MV-4-11 (cell line): ENCODE results near the gene KCNQ1.

ENCODE experiments used
- DNase-seq: peaks from one replicate; lab custom pipeline; 2025; lab: John Stamatoyannopoulos, UW

The KCNQ1 gene

DNA sequence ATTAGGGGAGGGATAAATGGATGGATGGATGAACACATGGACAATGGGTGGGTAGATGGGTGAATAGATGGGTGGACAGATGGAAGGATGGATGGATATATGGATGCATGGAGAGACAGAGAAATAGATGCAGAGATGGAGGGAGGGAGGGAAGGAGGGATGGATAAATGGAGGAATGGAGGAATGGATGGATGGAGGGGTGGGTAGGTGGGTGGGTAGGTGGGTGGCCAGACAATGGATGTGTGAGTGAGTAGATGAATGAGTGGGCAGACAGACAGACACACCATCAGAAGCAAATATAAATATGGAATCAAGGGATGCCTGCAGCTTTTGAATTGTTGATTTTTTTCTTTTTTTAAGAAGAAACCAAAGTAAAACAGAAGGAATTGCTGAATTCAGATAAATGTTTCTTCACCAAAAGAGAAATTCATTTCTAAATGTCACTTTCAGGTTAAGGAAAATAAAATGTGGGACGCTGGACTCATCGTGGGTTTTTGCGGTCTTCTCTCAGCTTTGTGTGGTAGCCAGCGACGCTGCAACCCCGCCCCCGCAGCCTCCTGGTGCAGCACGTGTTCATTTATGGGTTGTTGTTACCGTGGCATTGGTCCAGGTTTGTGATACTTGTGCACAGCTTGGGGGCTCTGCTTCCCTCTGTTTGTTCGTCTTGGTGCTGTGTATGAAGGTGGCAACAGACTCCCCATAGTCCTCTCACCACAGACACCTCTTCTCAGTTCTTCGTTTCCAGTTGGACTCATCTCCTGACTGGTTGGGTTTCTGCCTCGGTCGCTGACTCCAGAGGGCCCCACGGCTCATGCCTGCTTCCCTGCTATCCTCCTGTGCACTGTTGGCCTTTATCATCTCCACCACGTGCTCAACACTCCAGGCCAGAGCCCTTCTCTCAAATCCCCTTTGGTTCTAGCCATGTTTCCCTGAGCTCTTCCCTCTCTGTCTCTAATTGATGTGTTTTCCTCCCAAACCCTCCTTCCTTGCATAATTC is 364.3 kb downstream of the KCNQ1 start:
- DNase-seq = no peak

DNA sequence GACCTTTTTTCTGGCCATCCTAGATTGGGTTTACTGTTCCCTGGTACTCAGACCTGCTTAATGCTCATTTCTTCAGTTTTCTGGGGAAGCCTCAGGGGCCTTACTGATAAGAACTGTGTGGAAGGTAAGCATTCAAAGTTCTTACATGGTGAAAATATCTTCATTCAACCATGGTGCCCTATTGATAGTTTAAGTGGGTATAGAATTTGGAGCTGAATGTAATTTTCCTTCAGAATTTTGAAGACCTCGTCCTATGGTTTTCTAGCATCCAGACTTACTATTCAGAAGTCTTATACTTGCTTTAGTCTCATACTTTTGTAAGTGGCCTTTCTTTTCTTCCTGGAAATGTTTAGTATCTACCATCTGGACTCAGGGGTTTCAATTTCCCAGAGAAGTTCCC is 365.0 kb downstream of the KCNQ1 start:
- DNase-seq = no peak

DNA sequence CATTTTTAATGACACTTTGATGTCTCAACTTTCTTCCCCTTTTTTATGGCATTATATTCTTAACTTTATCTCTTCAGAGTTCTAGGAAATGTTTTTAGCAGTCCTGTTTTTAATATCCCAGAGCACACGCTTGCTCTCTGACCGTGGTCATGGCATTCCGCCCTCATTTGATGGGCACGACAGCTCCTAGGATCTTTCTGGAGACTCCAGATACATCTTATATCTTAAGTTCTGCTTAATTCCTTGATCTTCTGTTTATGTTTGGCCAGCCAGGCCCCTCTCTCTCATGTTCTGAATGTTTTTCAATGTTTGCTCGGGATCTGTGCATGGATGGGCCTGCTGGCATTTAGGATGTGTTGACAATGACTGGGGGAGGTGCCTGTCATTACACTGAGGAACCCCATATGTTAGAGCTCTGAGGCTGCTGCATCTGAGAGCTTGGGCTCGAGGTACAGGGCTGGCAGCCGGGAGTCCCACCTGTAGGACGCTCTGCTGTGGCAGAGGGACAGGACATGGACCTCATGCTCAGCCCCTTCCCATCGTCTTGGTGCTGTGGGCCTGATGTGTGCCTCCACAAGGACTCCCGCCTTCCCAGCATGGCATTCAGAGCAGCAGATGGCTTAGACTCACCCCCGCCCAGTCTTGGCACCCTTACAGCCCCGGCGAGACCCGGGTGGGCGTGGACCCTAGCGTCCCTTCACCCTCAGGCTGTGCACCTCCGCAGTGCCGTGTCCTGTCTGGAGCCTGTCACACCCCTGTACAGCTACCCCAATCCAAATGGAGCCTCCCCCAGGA is 365.8 kb downstream of the KCNQ1 start:
- DNase-seq = no peak

DNA sequence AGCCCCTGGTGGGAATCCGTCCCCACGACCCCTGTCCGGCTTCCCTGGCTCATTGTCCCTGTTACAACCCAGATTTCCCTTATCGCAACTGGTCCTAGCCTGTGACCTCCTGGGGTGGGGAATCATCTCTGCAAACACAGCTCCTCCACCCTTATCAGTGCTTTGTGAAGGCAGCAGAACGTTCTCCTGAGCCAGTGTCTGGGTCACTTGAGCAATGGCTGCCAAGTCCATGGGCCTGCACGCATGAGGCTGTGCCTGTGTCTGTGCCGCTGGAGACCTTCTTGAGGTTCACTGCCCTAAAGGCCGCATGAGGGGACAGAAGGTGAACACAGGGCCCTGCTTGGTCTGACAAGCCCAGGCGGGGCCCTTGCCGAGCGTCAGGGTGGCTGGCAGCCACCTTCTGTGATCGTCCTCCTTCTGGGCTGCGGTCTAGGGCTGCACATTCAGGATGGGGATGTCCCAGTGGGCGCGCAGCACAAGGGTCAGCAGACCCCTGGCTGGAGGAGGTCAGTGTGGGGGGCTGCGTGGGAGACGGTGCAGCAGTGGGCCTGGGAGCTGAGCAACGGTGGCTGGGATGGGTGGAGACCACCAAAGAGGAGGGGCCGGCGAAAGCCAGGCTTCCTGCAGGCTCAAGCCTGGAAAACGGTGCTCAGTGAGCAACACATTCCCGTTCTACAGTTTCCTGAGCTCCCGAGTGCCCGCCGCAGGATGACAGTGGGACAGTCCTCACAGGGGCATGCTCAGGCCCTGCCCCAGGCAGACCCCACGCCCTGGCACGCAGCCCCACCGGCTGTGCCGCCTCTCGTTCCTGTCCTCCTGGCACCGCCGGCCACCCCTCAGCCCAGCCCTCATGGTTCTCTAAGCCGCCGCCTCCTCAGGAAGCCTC is 366.6 kb downstream of the KCNQ1 start:
- DNase-seq = no peak

DNA sequence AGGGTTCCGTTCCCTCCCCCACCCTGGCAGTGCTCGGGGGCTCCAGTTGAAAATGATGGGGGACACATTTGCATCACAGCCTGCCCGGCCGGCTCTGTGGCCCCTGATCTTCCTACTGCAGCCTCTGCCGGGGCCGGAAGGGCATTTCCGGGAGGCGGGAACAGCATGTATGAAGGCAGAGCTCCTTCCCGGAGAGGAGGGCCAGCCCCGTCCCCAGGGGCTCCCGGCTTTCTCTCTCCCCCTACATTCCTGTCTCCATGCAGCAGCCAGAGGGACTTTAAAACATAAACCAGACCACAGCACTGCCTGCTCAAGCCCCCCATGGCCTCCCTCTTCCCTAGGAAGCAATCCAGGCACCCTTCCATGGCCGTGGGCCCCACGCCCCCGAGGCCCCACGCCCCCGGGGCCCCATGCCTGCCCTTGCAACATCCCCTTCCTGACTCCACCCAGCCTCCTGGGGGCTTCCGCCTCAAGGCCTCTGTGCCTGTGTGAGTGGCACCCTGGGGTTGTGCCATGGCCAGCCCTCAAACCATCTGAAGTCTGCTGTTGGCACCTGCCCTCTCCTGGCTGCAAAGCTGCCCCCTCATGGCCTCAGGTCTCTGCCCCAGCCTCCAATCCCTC is 367.7 kb downstream of the KCNQ1 start:
- DNase-seq = no peak

DNA sequence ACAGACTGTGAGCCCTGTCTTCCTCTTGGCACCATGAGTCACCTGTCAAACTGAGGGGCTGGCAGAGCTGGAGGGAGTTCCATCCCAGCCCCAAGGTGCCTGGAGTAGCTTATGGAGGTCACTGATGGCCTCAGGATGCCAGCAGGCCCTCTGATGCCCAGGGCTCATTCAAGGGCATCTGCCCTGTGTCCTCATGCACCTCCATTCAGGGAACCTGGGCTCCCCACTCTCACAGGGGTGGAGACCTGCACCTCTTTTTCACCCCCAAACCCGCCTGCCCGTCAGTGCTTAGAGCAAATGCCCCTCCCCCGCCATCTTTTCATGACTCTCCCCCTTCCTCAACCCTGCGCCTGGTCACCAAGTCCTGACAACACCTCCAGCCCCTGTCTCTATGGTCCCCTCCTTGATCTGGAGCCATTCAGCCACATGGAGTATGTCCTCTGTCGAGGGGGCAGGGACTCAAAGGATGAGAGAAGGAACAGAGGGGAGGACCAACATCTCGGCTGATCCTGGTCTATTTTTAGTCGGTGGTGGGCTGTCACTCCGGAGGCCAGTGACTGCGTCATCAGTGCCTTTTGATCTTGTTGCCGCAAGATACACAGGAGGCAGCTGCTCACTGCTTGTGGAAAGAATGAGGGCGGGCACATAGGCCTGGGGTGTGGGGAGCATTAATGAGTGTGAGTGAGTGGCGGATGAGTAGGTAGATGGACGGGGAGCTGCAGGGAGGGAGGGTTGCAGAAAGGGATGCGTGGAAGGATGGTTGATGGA is 368.5 kb downstream of the KCNQ1 start:
- no peak for DNase-seq

DNA sequence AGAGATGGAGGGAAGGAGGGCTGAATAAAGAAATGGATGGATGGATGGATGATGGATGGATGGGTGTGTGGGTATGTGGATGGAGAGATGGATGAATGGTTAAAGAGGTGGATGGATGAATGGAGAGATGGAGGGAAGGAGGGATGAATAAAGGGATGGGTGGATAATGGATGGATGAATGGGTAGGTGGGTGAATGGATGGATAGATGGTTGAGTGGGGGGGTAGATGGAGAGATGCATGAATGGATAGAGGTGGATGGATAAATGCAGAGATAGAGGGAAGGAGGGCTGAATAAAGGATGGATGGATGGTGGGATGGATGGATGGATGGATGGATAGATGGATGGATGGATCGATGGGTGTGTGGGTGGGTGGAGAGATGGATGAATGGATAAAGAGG is 369.2 kb downstream of the KCNQ1 start:
- DNase-seq = no peak

DNA sequence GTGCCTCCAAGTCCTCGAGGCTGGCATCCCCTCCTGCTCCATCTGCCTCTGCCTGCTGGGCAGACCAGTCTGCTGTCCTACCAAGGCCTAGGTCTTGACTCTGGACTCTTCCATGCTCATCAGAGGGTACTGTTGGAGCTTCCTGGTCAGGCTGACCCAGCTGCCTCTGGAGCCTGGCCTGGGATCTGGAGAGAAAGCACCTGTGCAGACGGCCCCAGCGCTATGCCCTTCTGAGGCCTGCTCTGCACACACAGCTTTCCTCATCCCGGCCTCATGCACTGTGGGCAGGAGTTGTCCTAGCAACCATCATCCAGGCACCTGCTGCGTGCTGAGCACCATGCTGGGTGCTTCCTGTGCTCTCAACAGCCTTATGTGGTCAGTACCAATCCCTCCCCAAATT is 369.9 kb downstream of the KCNQ1 start:
- DNase-seq = no peak

DNA sequence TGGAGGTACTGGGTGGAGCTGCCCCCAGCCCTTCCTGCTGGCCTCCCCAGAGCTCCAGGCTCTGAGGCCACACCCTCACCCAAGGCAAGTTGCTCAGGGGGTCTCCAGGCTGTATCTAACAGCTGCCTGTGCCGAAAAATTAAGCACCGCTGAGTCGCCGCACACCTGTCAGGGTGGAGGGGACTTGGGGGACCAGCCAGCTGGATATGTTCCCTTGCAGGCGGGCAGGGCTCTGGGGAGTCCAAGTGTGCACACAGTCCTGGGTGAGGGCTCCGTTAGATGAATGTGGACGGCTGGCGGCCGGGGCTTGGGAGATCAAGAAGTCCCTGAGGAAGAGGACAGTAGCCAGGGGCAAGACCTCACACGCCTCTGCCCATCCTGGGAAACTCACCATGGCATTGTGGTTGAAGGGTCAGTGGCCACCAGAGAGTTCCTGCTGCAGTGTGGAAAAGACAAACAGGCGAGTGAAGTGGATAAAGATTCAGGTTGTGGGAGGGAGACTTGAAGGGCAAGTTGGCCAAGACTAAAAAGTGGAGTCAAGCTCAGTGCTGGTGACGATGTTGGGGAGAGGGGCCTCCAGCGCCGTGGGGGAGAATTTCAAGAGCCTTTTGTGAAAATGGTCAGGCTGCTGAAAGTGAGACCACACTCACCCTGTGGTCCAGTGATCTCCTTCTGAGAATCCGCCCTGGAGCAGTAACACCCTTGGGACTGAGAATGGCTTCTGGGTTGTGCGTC is 371.1 kb downstream of the KCNQ1 start:
- no peak for DNase-seq

DNA sequence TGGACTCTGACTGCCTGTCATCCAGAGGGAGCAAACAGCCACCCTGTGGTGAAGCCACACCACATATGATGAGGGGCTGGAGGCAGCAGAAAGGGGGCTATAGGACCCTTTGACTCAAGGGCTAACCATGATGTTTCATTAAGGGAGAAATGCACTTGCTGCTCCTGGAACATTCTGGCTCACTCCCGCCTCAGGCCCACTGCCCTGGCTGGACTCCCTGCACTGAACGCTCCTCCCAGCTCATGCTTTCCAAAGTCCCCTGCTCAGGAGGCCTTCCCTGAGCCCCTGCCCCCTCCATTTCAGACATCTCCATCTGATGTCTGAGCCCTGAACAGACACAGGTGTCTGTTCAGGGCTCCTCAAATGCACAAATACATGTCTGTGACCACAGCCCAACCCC is 371.7 kb downstream of the KCNQ1 start:
- no peak for DNase-seq

DNA sequence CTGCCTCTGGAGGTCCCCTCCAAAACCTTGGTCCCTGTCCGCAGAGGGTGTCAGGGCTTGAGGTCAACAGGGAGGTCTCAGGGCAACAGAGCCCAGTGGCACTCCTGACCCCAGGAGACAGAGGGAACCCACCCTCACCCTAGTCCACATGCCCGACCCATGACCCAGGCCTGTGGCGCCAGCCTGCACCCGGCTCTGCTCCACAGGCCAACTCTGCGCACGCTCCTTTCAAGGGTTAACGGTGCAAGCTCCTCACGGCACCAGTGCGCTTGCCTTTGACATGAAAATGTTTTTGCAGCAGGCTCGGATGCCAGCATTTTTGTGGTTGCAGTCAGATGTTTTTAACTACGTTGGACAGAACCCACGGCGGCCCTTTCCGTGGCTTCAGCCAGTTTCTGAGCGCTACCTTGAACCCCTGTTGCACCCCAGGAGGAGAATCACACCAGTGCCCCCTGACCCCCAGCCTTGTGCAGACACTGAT is 372.2 kb downstream of the KCNQ1 start:
- no peak for DNase-seq

DNA sequence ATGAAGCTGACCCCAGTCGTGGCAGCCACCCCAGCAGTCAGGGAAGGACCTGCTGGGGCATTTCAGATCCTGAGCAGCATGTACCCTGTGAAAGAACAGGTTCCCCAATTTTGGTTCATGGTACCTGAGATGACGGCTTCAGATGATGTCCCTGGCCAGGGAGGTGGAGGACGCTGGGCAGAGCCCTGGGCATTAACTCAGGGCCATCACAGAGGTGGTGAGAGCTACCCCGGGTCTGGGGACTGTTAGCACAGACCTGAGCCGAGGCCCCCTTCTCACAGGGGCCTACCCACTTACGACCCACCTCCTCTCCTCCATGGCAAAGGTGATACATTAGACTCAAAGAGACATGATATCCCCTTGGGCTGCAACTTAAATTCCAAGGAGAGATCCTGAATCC is 372.6 kb downstream of the KCNQ1 start:
- no peak for DNase-seq

DNA sequence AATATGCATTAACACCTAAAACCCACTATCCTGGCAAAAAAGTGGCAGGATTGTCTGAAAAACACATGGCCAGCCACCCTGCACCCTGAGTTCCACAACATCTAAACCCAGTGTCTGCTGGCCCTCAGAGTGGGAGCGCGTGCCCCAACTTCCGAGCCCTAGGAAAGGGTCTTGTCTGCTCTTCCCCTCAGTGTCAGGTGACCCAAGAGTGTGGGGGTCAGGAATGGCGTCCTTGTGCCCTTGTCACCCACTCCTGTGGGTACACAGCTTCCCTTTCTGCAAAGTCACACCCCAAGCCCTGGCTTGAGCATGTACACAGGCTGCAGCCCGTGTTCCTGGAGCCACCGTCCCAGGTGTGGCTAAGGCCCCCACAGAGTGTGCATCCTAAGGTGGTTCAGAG is 373.2 kb downstream of the KCNQ1 start:
- DNase-seq = no peak

DNA sequence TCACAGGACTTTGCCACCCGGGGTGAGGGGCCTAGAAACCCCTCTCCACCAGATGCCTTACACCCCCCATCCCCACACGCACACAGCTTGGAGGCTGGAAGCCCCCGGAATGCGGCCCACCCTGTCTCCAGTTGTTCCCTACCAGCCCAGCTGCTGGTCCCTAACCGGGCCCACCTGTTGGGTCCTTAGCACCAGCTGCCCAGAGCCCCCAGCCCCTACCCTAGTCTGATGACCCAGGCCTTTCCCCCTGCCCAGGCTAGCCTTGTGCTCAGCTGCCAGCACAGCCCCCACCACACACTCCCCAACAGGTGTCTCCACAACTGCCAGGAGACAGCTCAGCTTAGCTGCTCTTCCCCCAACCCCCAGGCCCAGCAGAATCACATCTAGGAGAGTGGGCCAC is 373.7 kb downstream of the KCNQ1 start:
- DNase-seq = no peak

DNA sequence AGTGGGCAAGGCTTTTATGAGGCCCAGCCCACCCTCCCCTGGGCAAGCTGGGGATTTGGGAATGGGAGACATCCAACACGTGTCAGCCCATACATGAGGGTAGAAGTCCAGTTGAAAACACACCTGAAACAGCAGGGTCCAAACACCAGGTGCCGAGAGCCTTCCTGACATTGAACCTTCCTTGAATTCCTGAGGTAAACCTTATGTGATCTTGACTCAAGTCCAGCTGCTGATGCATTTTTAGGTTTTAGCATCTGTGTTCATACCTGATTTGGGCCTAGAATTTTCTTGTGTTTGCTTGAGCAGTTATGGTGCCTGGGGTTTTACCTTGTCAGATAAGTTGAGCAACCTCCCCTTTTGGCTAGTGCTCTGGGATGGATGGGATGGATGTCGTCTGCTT is 374.5 kb downstream of the KCNQ1 start:
- no peak for DNase-seq

DNA sequence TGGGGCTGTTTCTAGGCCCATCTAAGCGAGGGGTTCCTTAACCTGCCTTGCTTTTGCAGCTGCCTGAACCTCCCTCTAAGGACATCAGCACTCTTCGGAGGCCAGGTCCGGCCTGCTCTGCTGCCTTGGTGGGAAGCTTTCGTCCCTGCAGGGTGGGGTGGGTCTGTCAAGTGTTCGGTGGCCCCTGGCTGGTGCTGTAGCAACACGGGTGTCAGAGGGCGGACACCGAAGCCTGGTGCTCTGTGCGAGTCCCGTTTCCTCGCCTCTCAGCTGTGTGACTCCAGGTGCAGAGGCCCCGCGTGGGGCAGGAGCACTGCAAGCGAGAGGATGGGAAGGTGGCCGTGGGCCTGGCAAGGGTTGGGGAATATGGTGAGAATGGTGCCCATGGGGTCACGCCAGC is 376.2 kb downstream of the KCNQ1 start:
- no peak for DNase-seq

DNA sequence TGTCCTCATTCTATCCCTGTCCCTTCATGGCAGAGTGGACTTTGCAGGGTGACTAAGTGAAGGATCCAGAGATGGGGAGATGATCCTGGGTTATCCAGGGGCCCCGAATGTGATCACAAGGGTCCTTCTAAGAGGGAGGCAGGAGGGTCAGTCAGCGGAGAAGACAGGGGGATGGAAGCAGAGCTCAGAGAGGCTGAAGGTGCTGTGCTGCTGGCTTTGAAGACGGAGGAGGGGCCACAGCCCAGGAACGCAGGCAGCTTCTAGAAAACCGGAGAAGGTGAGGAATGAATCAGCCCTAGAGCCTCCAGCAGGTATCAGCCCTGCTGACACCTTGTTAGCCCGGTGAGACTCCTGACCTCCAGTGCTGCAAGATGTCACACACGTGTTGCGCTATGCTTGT is 377.1 kb downstream of the KCNQ1 start:
- DNase-seq = no peak

DNA sequence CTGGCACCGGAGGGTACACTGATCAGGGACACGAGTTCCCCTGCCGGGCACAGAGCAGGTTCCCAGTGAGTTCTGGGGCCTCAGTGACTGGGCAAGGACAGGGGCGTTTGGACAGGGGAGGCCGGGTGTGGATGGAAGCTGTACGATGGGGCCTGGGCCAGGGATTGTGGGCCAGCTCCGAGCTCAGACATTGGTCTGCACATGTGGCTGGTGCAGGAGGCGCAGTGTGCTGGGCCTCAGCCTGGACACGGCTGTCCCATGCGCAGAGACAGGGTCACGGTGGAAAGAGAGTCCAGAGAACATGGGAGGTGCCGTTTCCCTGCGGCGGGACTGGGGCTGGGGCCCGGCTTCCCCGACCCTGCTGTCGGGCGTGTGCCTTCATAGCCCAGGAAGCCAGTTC is 380.0 kb downstream of the KCNQ1 start:
- no peak for DNase-seq

DNA sequence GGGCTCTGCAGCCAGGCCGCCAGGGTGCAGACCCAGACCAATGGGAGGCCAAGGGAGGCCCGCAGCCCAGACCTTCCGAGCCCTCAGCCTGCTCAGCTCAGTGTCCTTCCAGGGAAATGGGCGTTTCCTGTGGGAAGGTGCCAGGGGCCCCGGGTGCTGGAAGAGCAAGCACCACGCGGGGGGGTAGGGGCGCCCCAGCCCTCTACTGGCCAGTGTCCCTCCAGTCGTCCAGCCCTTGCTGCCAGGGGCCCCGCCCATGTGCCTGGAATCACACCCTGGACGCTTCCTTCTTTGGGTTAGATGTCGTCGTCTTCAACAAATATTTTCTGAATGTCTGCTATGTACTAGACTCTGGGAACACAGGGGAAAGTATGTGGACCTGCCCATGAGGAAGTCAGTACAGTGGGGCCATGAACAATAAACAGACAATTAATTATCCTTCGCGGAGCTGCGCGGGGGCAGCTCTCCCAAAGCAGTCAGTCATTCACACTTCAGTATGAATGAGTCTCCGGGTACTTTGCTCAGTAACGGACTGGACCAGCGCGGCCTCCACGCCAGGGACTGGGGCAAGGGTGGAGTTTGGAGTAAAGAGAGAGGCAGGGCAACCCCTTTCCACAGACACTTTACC is 380.6 kb downstream of the KCNQ1 start:
- DNase-seq = peak; percentile 14
